ENCODE results near the gene CRLF2.
"Not testable (repeated sequence)": the region's sequence is repeated elsewhere in the genome, so short reads cannot be mapped to it uniquely, and the experiment has no call there.

Gene CRLF2

DNA sequence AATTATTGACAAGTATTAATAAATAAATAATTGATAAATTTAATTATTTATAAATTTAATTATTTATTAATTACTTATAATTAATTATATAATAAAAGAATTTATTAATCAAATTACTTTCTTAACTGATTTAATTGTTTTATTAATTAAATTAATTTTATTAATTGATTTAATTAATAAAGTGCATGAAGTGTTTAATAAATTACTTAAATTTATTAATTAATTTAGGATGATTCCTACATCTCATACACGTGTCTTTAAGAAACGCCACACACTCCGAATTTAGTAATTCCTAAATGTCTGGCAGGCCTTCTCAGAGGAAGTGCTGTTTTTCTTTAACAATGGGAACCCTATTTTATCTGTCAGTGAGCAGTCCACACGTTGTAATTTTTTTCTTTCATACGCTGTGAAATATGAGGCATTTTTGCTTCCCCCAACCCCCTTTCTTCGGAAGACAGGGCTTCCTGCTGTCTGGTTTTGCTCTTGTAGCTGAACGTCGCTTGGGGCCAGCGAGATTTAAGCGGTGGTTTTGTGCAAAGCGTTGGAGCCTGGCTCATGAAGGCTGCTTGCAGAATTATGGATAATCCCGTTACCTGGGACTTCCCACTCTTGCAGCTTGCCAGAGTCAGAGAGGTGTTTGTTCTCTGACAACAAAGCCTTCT is 46.8 kb downstream of the CRLF2 start:
- DNase-seq: no peak

DNA sequence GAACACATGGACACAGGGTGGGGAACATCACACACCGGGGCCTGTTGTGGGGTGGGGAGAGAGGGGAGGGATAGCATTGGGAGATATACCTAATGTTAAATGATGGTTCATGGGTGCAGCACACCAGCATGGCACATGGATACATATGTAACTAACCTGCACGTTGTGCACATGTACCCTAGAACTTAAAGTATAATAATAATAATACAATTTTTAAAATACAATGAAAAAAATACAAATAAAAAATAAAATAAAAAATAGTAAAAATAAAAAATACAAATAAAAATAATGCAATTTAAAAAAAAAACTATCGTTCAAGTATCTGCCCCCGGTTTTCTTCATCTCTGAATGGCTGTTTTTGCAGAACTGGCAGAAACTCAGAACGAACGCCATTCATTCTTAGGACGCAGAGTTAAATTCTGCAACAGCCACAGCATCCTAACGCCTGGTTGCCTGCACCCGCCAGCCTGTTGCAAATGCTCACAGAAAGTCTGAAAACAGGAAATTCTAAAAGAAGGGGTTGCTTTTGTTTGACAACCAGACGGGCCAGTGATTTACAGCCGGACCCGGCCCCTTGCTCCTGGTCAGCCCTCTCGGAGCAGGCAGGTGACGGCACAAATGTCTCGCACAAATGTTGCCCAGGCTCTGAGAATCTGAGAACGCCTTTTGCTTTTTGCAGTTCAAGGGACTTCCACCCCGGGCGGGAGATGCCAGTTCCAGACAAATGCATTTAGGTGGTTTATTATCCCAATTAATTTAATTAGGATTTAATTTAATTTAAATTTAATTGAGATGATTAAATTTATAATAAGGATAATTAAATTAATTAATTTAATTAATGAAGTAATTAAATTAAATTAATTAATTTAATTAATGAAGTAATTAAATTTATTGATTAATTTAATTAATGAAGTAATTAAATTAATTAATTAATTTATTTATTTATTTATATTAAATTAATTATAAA is 47.8 kb downstream of the CRLF2 start:
- no peak for DNase-seq

DNA sequence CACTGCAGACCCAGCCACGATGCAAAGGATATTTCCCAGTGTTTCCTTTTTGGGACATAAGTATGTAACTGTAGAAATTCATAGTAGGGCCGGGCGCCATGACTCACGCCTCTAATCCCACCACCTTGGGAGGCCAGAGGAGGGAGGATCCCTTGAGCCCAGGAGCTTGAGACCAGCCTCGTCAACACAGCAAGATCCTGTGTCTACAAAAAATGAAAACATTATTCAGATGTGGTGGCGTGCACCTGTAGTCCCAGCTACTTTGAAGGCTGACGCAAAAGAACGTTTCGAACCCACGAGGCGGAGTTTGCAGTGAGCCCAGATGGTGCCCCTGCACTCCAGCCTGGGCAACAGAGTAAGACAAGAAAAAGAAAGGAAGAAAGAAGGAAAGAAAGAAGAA is 49.2 kb downstream of the CRLF2 start:
- no peak for DNase-seq

DNA sequence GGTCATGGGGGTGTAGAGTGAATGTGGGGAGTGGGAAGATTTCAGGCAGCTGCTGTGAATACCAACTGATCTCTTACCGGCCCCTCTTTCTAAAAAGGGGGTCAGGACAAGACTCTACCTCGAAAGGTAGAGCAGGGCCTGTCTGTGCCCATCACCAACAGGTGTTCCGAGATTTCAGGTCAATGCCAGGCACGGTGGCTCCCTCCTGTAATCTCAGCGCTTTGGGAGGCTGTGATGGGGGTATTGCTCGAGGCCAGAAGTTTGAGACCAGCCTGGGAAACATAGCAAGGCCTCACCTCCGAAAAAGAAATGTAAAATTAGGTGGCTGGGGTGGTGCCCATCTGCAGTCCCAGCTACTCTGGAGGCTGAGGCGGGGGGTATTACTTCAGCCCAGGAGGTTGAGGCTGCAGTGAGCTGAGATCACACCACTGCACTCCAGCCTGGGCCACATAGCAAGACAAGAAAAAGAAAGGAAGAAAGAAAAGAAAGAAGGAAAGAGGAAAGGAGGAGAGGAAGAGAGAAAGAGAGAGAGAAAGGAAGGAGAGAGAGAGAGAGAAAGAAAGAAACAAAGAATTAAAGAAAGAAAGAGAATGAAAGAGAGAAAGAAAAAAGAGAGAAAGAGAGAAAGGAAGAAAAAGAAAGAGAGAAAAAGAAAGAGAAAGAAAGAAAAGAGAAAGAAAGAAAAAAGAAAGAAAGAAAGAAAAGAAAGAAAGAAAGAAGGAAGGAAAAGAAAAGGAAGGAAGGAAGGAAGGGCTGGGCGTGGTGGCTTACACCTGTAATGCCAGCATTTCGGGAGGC is 50.1 kb downstream of the CRLF2 start:
- no peak for DNase-seq

GRCh38 chrX:1159548-1159947 is 52.9 kb downstream of the CRLF2 start:
- no peak for DNase-seq

GRCh38 chrX:1156681-1157455 is 55.6 kb downstream of the CRLF2 start:
- not testable (repeated sequence) for DNase-seq

DNA sequence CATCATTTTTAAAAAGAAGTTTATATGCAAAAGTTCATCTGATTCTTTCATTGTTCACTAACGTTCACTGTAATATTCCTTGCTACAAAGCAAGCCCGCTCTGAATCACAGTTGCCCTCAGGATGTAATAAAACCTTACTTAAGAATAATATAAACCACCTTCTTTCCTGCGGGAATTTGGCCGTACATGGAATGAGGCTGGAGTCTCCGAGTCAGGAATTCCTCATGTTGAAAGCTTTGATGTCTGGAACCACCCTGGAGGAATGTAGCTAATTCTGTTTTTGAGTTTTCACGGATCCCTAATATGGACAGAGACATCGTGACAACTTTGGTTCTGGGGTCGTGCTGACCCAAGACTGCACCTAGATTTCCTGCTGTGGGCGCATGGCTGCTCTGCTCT is 58.5 kb downstream of the CRLF2 start:
- DNase-seq: no peak

DNA sequence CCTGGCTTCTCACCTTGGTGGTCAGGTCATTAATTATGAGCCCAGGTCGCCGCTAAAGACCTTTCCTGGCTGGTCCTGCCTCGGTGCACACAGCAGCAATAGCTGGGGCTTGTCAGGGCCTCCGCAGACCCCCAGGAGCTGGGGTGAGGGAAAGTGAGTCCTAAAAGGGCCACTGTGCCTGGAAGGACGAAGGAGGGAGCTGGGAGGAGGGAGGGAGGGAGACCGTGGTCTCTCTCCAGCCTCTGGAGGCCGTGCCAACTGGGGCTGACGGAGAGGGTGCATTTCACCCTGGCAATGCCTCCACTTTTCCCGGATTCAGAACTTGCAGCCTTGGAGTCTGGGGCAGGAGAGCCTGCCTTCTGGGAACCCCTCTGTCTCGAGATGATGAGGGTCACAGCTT is 60.4 kb downstream of the CRLF2 start:
- DNase-seq: no peak

DNA sequence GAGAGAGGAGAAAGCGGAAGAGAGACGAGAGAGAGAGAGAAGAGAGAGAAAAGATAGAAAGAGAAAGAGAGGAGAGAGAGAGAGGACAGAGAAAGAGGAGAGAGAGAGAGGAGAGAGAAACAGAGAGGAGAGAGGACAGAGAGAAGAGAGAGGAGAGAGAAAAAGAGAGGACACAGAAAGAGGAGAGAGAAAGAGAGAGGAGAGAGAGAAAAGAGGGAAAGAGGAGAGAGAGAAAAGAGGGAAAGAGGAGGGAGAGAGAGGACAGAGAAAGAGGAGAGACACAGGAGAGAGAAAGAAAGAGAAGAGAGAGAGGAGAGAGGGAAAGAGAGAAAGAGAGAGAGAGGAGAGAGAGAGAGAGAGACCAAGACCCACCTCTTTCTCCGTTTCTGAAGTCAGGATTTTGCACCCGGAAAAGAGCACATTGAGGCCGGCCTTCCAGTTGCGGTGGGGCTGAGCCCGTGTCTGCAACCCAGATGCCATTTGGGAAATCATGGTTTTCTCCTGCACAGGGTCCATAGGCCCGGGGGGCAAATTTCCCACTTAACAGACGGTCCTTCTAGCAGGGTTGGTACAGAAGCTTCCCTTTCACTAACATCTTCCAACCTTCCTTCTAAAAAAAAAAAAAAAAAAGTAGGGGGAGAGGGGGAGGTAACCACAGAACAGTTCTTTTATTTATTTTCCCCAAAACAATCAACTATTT is 60.9 kb downstream of the CRLF2 start:
- DNase-seq: no peak

- DNase-seq: no peak
Observed at GRCh38 chrX:1150569-1151347, 61.7 kb downstream of the CRLF2 start.

- no peak for DNase-seq
Observed at GRCh38 chrX:1147611-1148515, 64.6 kb downstream of the CRLF2 start.

DNA sequence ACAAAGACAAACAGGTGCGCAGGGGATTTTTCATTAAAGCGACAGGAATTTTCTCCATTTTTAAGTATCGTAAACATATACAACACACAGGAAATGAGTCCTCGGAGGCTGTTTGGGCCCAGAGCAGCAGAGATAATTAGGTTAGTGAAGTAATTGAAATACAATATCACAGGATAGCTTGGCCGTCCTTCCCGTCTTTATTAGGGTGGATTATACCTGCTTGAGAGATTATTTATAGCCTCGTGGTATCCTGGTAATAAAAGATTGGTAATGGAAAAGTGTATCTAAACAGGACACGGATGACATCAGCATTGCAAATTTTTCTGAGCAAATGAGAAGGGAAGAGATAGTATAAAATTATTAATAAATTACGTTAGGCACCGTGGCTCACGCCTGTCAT is 68.2 kb downstream of the CRLF2 start:
- DNase-seq: no peak

Data from AML-193 (cell line).